ENCODE results near the gene JAZF1.

JAZF1 gene

GRCh38 chr7:27840313-27840712, 340.3 kb downstream of the JAZF1 start:
- no peak for DNase-seq (ENCODE audit: low read depth, low spot score)

- DNase-seq (ENCODE audit: low read depth, low spot score), result no peak
Measured at GRCh38 chr7:27839099-27839498, 341.5 kb downstream of the JAZF1 start.

GRCh38 chr7:27836536-27836935, 344.1 kb downstream of the JAZF1 start:
- no peak for DNase-seq (ENCODE audit: low read depth, low spot score)

GRCh38 chr7:27835376-27835775, 345.2 kb downstream of the JAZF1 start:
- no peak for DNase-seq (ENCODE audit: low read depth, low spot score)

GRCh38 chr7:27834179-27834921, 346.2 kb downstream of the JAZF1 start:
- DNase-seq (ENCODE audit: low read depth, low spot score), result no peak

GRCh38 chr7:27826357-27826756, 354.2 kb downstream of the JAZF1 start:
- no peak for DNase-seq (ENCODE audit: low read depth, low spot score)

DNA sequence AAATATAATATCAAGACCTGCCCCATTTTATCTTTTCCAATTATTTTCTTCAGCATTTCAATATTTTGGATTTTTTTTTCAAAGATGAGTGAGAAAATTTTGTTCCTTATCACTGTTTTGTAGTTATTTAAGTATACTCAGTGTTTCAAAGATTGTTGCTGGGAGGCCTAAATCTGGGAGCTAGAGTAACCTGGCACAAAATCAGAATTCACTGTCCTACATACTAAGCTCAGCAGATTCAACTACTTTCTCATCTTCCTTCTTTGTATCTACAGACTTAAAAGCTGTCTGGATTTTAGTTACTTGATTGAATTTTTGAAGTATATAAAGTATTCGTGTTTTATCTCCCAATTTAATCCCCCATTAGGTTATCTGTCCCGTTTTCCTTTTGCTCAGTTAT, 354.7 kb downstream of the JAZF1 start:
- no peak for DNase-seq (ENCODE audit: low read depth, low spot score)

- DNase-seq (ENCODE audit: low read depth, low spot score), result no peak
Measured at GRCh38 chr7:27822245-27822644, 358.4 kb downstream of the JAZF1 start.

DNA sequence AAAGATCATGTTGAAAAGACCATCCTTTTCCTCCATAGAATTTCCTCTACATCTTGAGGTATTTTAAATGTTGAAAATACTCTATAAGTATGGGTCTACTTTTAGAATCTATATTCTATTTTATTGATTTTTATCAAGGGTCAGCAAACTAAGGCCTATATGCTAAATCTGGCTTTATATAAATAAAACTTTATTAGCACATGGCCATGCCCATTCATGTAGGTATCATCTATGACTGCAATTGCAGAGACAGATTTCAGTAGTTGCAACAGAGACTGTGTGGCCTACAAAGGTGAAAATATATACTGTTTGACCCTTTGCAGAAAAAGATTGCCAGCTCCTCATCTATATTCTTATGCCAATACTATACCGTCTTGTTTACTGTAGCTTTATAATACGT, 367.9 kb downstream of the JAZF1 start:
- no peak for DNase-seq (ENCODE audit: low read depth, low spot score)

DNA sequence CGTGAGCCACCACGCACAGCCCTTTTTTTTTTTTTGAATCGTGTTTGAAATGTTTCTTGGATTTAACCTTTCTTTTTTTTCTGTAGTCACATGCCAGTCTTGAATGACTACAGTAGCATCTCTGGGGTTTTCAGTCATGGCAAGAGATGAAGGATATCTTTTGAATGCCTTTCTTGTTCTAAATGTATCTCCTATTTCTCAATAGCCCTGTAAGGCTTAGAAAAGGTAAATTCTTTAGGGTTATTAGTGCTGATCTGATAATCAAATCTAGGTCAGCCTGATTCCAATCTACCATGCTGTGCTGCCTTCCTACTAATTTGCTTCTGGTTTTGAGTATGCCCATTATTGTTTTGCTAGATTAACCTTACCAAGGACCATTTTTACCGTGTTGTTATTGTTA, 370.4 kb downstream of the JAZF1 start:
- DNase-seq (ENCODE audit: low read depth, low spot score), result no peak

DNA sequence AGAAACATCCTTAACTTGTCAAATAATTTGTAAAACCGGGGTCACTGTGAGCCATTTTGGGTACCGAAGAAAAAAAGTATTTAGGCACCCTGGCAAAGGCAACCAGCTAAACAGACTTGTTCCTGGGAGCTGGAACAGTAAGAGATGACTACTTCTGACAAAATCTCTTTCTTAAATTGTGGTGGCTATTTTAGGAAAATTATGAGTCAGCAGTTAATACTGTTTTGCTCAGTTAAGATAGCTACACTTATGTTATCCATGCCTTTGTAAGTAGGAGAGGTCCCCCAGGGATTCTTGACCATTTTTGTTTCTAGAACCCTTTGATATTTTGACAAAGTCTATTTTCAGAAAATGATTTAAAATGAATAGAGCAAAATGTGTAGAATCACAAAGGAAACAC, 372.0 kb downstream of the JAZF1 start:
- DNase-seq (ENCODE audit: low read depth, low spot score), result no peak

GRCh38 chr7:27804139-27804538, 376.5 kb downstream of the JAZF1 start:
- DNase-seq (ENCODE audit: low read depth, low spot score), result no peak

- DNase-seq (ENCODE audit: low read depth, low spot score), result no peak
Measured at GRCh38 chr7:27802999-27803398, 377.6 kb downstream of the JAZF1 start.

GRCh38 chr7:27799212-27799611, 381.4 kb downstream of the JAZF1 start:
- DNase-seq (ENCODE audit: low read depth, low spot score), result no peak

- no peak for DNase-seq (ENCODE audit: low read depth, low spot score)
Measured at GRCh38 chr7:27795977-27796376, 384.6 kb downstream of the JAZF1 start.

DNA sequence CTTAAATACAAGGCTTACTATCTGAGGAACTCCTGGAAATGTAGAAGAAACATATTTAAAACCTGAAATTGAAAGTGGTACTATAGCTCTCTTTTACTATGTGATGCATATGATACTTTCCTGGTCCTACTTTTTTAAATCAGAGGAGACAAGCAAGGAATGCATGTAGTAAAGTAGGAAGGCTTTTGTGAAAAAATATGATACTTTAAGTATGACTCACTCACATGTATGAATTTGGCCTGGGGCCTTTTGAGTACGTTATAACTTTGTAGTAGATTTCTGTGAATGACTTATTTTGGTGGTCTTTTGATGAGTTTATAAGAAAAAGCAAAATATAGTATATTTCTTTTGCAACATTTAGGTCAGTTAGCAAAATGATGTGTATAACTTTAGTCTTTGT, 386.8 kb downstream of the JAZF1 start:
- no peak for DNase-seq (ENCODE audit: low read depth, low spot score)

DNA sequence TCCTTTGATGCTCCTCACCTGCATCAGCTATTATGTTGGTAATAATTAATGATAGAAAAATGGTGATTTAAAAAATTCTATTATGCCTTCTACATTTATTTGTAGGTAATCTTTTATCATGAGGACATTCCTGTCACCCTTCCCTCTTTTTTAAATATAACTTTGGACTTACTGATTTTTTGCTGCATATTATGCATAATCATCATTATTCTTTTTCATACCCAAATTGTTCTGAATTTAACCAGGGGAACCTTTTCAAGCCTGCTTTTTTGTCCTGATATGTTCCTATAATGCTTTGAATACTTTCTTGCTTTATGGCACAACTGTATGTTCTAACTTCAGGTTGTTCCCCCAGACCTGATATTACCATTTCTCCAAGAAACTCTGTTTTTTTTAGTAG, 392.2 kb downstream of the JAZF1 start:
- no peak for DNase-seq (ENCODE audit: low read depth, low spot score)

DNA sequence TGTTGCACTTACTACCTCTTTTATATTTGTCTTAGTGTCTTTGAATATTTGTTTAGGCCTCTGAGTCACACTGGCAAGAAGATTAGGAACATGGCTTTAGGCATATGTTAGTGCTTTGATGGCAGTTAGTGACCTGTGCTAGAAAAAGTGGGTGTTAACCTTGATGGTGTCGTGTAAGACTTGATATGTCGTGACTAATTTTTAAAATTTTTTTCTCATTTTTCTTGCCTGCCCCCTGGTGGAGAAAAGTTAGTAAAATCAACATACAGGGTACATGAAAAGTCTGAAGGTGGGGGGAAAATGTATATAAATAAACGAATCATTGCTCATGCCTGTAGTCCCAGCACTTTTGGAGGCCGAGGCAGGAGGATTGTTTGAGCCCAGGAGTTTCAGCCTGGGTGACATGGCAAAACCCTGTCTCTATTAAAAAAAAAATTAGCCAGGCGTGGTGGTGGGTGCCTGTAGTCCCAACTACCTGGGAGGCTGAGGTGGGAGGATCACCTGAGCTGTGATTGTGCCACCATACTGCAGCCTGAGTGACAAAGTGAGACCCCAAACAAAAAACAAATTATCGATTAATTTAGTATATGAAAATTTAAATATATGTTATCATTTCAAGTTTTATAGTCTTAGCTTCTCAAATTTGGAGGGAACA, 396.1 kb downstream of the JAZF1 start:
- DNase-seq (ENCODE audit: low read depth, low spot score), result no peak

DNA sequence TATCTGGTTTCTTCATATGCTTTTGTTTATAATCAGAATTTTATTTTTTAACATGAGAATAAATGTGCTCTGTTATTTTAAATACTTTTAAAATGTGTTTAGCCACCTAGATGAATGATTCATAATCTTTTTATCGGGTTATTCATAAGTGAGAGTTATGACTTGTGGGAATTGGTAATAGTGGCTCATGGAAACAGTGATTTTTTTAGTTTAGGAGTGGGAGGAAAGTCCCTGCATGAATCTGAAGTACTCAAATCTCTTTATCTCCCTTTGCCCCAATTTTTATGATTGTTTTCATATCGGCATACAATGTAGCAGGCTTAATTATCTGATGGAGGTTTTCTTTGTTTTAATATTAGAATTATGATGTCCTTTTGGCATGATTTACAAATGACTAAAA, 397.7 kb downstream of the JAZF1 start:
- DNase-seq (ENCODE audit: low read depth, low spot score), result no peak

DNA sequence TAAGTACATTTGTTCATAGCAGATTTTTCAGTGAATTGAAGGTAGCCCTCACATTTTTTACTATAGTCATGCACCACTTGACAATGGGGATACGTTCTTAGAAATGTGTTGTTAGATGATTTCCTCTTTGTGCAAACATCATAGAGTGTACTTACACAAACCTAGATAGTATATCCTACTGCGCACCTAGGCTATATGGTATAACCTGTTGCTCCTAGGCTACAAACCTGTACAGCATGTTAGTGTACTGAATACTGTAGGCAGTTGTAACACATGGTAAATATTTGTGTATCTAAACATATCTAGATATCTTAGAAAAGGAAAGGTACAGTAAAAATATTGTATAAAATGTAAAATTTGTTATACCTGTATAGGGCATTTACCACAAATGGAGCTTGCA, 399.4 kb downstream of the JAZF1 start:
- DNase-seq (ENCODE audit: low read depth, low spot score), result no peak
